GM18511 (cell line): ENCODE data around the gene MORN1.
"Not testable (repeated sequence)": the region's sequence is repeated elsewhere in the genome, so short reads cannot be mapped to it uniquely, and the experiment has no call there.

Experiments used
- ATAC-seq: cut with Tn5 transposase; IDR thresholded peaks from one replicate; pipeline ENCODE4 v1.9.1; 2021; ENCODE audit warnings: mild to moderate bottlenecking, moderate library complexity; ENCODE audit not compliant: unreplicated experiment

The MORN1 gene

GRCh38 chr1:2297246-2298011, 93.9 kb downstream of the MORN1 start:
- no peak for ATAC-seq

GRCh38 chr1:2296614-2297013, 94.7 kb downstream of the MORN1 start:
- no peak for ATAC-seq

- ATAC-seq: not testable (repeated sequence)
These were observed 95.1 kb downstream of the MORN1 start for GRCh38 chr1:2296211-2296610.

GRCh38 chr1:2295526-2295925, 95.8 kb downstream of the MORN1 start:
- ATAC-seq: no peak

GRCh38 chr1:2294725-2295078, 96.7 kb downstream of the MORN1 start:
- no peak for ATAC-seq

GRCh38 chr1:2294033-2294724, 97.2 kb downstream of the MORN1 start:
- ATAC-seq: no peak

- ATAC-seq: no peak
These were observed 98.5 kb downstream of the MORN1 start for GRCh38 chr1:2292725-2293450.

- ATAC-seq: no peak
These were observed 99.8 kb downstream of the MORN1 start for GRCh38 chr1:2291577-2291976.

- ATAC-seq: peak; percentile 74
These were observed 100.5 kb downstream of the MORN1 start for GRCh38 chr1:2290595-2291510.

GRCh38 chr1:2290171-2290578, 101.2 kb downstream of the MORN1 start:
- ATAC-seq: peak; percentile 30

GRCh38 chr1:2289607-2290006, 101.7 kb downstream of the MORN1 start:
- no peak for ATAC-seq

GRCh38 chr1:2288816-2289536, 102.4 kb downstream of the MORN1 start:
- ATAC-seq: no peak

GRCh38 chr1:2288311-2288710, 103.0 kb downstream of the MORN1 start:
- ATAC-seq: no peak

GRCh38 chr1:2287649-2288048, 103.7 kb downstream of the MORN1 start:
- no peak for ATAC-seq

- ATAC-seq: no peak
These were observed 104.4 kb downstream of the MORN1 start for GRCh38 chr1:2286923-2287322.

GRCh38 chr1:2284932-2285331, 106.4 kb downstream of the MORN1 start:
- no peak for ATAC-seq

GRCh38 chr1:2283991-2284895, 107.1 kb downstream of the MORN1 start:
- ATAC-seq: no peak

GRCh38 chr1:2283371-2283990, 107.9 kb downstream of the MORN1 start:
- no peak for ATAC-seq
